Measurements from ENCODE around the gene HIGD1C. TPM values are rescaled to one million over a fixed set of nuclear protein-coding genes. Genes with fewer than 3 reads are reported as not detected.

Gene HIGD1C
- total and polyA plus RNA-seq, 4 donors, result not detected

DNA sequence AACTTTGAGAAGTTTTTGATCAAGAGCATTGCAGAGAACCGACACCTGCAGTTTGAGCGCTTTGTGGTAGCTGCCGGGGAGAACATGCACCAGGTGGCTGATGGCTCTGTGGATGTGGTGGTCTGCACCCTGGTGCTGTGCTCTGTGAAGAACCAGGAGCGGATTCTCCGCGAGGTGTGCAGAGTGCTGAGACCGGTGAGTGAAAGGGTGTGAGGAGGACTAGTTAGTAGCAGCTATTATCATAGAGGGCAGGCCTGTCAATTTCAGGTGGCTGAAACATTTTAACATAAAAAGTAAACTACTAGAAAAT lies 27.0 kb upstream of the HIGD1C start:
- TF ChIP-seq TAF1 (conservative IDR thresholded peaks at IDR 0.05), result no peak
- TF ChIP-seq, protein P1, sequence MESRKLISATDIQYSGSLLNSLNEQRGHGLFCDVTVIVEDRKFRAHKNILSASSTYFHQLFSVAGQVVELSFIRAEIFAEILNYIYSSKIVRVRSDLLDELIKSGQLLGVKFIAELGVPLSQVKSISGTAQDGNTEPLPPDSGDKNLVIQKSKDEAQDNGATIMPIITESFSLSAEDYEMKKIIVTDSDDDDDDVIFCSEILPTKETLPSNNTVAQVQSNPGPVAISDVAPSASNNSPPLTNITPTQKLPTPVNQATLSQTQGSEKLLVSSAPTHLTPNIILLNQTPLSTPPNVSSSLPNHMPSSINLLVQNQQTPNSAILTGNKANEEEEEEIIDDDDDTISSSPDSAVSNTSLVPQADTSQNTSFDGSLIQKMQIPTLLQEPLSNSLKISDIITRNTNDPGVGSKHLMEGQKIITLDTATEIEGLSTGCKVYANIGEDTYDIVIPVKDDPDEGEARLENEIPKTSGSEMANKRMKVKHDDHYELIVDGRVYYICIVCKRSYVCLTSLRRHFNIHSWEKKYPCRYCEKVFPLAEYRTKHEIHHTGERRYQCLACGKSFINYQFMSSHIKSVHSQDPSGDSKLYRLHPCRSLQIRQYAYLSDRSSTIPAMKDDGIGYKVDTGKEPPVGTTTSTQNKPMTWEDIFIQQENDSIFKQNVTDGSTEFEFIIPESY (IDR thresholded peaks at IDR 0.05), result no peak
- TF ChIP-seq JUND (IDR thresholded peaks at IDR 0.05), result no peak
- no peak for TF ChIP-seq GABPA (IDR thresholded peaks at IDR 0.05 in 1 of 2, conservative IDR thresholded peaks at IDR 0.05 in 1 of 2)
- TF ChIP-seq, protein P2, sequence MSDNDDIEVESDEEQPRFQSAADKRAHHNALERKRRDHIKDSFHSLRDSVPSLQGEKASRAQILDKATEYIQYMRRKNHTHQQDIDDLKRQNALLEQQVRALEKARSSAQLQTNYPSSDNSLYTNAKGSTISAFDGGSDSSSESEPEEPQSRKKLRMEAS (IDR thresholded peaks at IDR 0.05), result no peak
- TF ChIP-seq NR2F2 (IDR thresholded peaks at IDR 0.05), result no peak
- 12% methylated on average over 7 of the region's 7 CpGs for WGBS
- H3K27ac ChIP-seq (ENCODE audit: low read depth in 1 of 2, low read length in 2 of 2), result peak overlapping the region; percentile 65 to 91
- peaks cover 3 to 48% (median 38%) of the 10 kb centered on the region in 4 donors for H3K4me1 ChIP-seq (ENCODE audit: control insufficient read depth in 4 of 4, insufficient read depth in 4 of 4, low read length in 3 of 4)
- peaks cover 0 to 3% (median 1%) of the 10 kb centered on the region in 4 donors for H3K36me3 ChIP-seq (ENCODE audit: control insufficient read depth in 4 of 4, insufficient read depth in 3 of 4, low read depth in 1 of 4, low read length in 3 of 4)
- peak overlapping the region; percentile 40 to 99 for H3K9ac ChIP-seq (ENCODE audit: low read depth in 1 of 2, low read length in 2 of 2)
- DNase-seq (ENCODE audit: low spot score), result peak; percentile 48
- peak overlapping the region; percentile 63 to 100 (median 90) for H3K4me3 ChIP-seq (ENCODE audit: low read depth in 1 of 3, low read length in 3 of 3)
- no peaks in the 10 kb centered on the region for H3K9me3 ChIP-seq (ENCODE audit: control insufficient read depth in 4 of 4, low read length in 3 of 4)
- H3K27me3 ChIP-seq (ENCODE audit: control insufficient read depth in 4 of 4, insufficient read depth in 4 of 4, low read length in 3 of 4), result no peaks in the 10 kb centered on the region

DNA sequence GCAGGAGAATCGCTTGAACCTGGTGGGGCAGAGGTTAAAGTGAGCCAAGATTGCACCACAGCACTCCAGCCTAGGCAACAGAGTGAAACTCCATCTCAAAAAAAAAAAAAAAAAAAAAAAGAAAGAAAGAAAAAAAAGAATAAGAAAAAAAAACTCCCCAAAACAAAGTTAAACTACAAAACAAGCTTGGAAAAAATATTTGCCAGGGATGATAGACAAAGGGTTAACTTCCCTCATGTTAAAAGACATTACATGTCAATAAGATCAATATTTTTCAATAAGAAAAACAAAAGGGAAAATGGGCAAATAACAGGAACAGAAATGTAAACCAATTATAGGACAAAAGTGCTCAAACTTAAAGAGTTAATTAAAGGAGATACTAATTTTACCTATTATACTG lies 26.4 kb upstream of the HIGD1C start:
- Histone ChIP-seq H3K27me3 (ENCODE audit: control insufficient read depth in 4 of 4, insufficient read depth in 4 of 4, low read length in 3 of 4) (no peaks in the 10 kb centered on the region), H3K4me3 (ENCODE audit: low read depth in 1 of 3, low read length in 3 of 3) (peak overlapping the region; percentile 63 to 100 (median 90)), H3K27ac (ENCODE audit: low read depth in 1 of 2, low read length in 2 of 2) (peak overlapping the region; percentile 69 to 91), H3K9me3 (ENCODE audit: control insufficient read depth in 4 of 4, low read length in 3 of 4) (no peaks in the 10 kb centered on the region), H3K36me3 (ENCODE audit: control insufficient read depth in 4 of 4, insufficient read depth in 3 of 4, low read depth in 1 of 4, low read length in 3 of 4) (peaks cover 0 to 4% (median 1%) of the 10 kb centered on the region in 4 donors), H3K9ac (ENCODE audit: low read depth in 1 of 2, low read length in 2 of 2) (peak overlapping the region; percentile 40 to 99), H3K4me1 (ENCODE audit: control insufficient read depth in 4 of 4, insufficient read depth in 4 of 4, low read length in 3 of 4) (peaks cover 6 to 54% (median 42%) of the 10 kb centered on the region in 4 donors)
- 20% methylated on average over 1 of the region's 1 CpG for WGBS
- no peak for DNase-seq (ENCODE audit: low spot score)
- peak; percentile 19 to 23 for TF ChIP-seq HNF4A (conservative IDR thresholded peaks at IDR 0.05)
- TF ChIP-seq FOXA2 (IDR thresholded peaks at IDR 0.05), result no peak
- TF ChIP-seq, protein P3, sequence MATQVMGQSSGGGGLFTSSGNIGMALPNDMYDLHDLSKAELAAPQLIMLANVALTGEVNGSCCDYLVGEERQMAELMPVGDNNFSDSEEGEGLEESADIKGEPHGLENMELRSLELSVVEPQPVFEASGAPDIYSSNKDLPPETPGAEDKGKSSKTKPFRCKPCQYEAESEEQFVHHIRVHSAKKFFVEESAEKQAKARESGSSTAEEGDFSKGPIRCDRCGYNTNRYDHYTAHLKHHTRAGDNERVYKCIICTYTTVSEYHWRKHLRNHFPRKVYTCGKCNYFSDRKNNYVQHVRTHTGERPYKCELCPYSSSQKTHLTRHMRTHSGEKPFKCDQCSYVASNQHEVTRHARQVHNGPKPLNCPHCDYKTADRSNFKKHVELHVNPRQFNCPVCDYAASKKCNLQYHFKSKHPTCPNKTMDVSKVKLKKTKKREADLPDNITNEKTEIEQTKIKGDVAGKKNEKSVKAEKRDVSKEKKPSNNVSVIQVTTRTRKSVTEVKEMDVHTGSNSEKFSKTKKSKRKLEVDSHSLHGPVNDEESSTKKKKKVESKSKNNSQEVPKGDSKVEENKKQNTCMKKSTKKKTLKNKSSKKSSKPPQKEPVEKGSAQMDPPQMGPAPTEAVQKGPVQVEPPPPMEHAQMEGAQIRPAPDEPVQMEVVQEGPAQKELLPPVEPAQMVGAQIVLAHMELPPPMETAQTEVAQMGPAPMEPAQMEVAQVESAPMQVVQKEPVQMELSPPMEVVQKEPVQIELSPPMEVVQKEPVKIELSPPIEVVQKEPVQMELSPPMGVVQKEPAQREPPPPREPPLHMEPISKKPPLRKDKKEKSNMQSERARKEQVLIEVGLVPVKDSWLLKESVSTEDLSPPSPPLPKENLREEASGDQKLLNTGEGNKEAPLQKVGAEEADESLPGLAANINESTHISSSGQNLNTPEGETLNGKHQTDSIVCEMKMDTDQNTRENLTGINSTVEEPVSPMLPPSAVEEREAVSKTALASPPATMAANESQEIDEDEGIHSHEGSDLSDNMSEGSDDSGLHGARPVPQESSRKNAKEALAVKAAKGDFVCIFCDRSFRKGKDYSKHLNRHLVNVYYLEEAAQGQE (IDR thresholded peaks at IDR 0.05), result no peak
- TF ChIP-seq RXRA (IDR thresholded peaks at IDR 0.05), result peak in 1 of 2 donors; percentile 16
- no peak for TF ChIP-seq NR2F2 (IDR thresholded peaks at IDR 0.05)
- no peak for TF ChIP-seq JUND (IDR thresholded peaks at IDR 0.05)
- no peak for TF ChIP-seq GABPA (IDR thresholded peaks at IDR 0.05 in 1 of 2, conservative IDR thresholded peaks at IDR 0.05 in 1 of 2)

DNA sequence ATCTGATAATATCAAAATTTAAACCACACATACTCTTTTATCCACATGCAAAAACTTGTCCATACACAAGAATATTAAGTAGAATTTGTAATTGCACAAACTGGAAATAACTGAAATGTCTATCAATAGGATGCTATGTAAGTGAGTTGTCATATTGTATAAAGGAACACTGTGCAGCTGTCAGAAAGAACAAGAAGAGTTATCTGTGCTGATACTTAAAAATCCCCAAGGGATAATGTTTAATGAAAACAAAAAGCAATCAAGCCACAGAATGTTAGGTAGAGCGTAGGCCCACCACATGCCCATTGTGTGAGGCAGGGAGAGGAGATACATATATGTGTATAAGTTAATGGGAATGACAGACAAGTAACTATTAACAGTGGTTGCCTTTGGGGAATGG lies 25.9 kb upstream of the HIGD1C start:
- no peak for DNase-seq (ENCODE audit: low spot score)
- Histone ChIP-seq H3K9me3 (ENCODE audit: control insufficient read depth in 4 of 4, low read length in 3 of 4) (no peaks in the 10 kb centered on the region), H3K27me3 (ENCODE audit: control insufficient read depth in 4 of 4, insufficient read depth in 4 of 4, low read length in 3 of 4) (no peaks in the 10 kb centered on the region), H3K36me3 (ENCODE audit: control insufficient read depth in 4 of 4, insufficient read depth in 3 of 4, low read depth in 1 of 4, low read length in 3 of 4) (peaks cover 0 to 4% (median 1%) of the 10 kb centered on the region in 4 donors), H3K9ac (ENCODE audit: low read depth in 1 of 2, low read length in 2 of 2) (peak overlapping the region; percentile 40 to 99), H3K4me1 (ENCODE audit: control insufficient read depth in 4 of 4, insufficient read depth in 4 of 4, low read length in 3 of 4) (peaks cover 8 to 59% (median 45%) of the 10 kb centered on the region in 4 donors), H3K27ac (ENCODE audit: low read depth in 1 of 2, low read length in 2 of 2) (peak overlapping the region; percentile 68 to 69), H3K4me3 (ENCODE audit: low read depth in 1 of 3, low read length in 3 of 3) (peak overlapping the region; percentile 63 to 100 (median 90))
- TF ChIP-seq FOXA2 (IDR thresholded peaks at IDR 0.05) (no peak), TAF1 (conservative IDR thresholded peaks at IDR 0.05) (no peak), EGR1 (IDR thresholded peaks at IDR 0.05; ENCODE audit: low read depth in 2 of 2) (no peak), YY1 (IDR thresholded peaks at IDR 0.05) (no peak)
- 21% methylated on average over 1 of the region's 1 CpG for WGBS
